Ascending aorta (tissue), 2 donors: Measurements from ENCODE around the gene NCCRP1. TPM values are rescaled to one million over a fixed set of nuclear protein-coding genes. Genes with fewer than 3 reads are reported as not detected.

Experiments used
- DNase-seq, 2 donors: peaks; one replicate each; pipeline ENCODE4 v3.0.0-alpha.2; 2019; ENCODE audit warnings: low spot score in 2 of 2
- H3K27ac ChIP-seq, 2 donors: fragments of 200-600 bp; sonication (generic); one replicate each; pipeline ENCODE4 v1.5.1; 2016 to 2017; ENCODE audit warnings: mild to moderate bottlenecking in 1 of 2
- H3K27me3 ChIP-seq: fragments of 200-600 bp; sonication (generic); one replicate; pipeline ENCODE4 v1.5.1; 2017
- H3K36me3 ChIP-seq, 2 donors: fragments of 200-600 bp; sonication (generic); one replicate each; pipeline ENCODE4 v1.5.1; 2016
- H3K4me1 ChIP-seq, 2 donors: fragments of 200-600 bp; sonication (generic); one replicate each; pipeline ENCODE4 v1.5.1; 2016 to 2017; ENCODE audit warnings: mild to moderate bottlenecking in 1 of 2
- H3K4me3 ChIP-seq, 2 donors: fragments of 200-600 bp; sonication (generic); one replicate each; pipeline ENCODE4 v1.5.1; 2016 to 2017; ENCODE audit warnings: mild to moderate bottlenecking in 1 of 2
- H3K9me3 ChIP-seq, 2 donors: fragments of 200-600 bp; sonication (generic); one replicate each; pipeline ENCODE4 v1.5.1; 2016
- CTCF ChIP-seq, 3 experiments: fragments of 200-600 bp in 2 of 3; fragments of 450-650 bp in 1 of 3; sonication (generic) in 2 of 3; IDR thresholded peaks; one replicate each; pipeline ENCODE4 v1.5.1; 2016 to 2019; ENCODE audit warnings: antibody characterized with exemption in 3 of 3, mild to moderate bottlenecking in 1 of 3, moderate library complexity in 1 of 3
- intact Hi-C: fragments of 100-400 bp; cut with DNase I; formaldehyde crosslinking; loops from one replicate; pipeline ENCODE4 v1.15.1; 2023
- total RNA-seq: library from RNA; depleted of rRNA; stranded (reverse); fragments of >200 nt; gene quantifications from one replicate; pipeline ENCODE4 v1.1.0, GENCODE V29; 2016

NCCRP1 gene
- total RNA-seq, 1 donor from 2014 or later, result not detected

- no peak overlapping the region for H3K4me3 ChIP-seq
- DNase-seq, result no peak
- no peaks in the 10 kb centered on the region for H3K36me3 ChIP-seq
- no peak for TF ChIP-seq CTCF (IDR thresholded peaks at IDR 0.05)
- no peaks in the 10 kb centered on the region for H3K9me3 ChIP-seq
- peaks cover 0 to 11% of the 10 kb centered on the region in 2 donors for H3K4me1 ChIP-seq
- intact Hi-C loops, result no loop called here
- H3K27ac ChIP-seq, result no peak overlapping the region
- H3K27me3 ChIP-seq, result no peaks in the 10 kb centered on the region
These were observed 44.7 kb upstream of the NCCRP1 start for GRCh38 chr19:39152066-39152465.

GRCh38 chr19:39154100-39154628, 42.6 kb upstream of the NCCRP1 start:
- no peak overlapping the region for H3K27ac ChIP-seq
- no peak for DNase-seq
- no peak for TF ChIP-seq CTCF (IDR thresholded peaks at IDR 0.05)
- no peaks in the 10 kb centered on the region for H3K36me3 ChIP-seq
- no peak overlapping the region for H3K4me3 ChIP-seq
- peaks cover 0 to 22% of the 10 kb centered on the region in 2 donors for H3K4me1 ChIP-seq
- H3K27me3 ChIP-seq, result no peaks in the 10 kb centered on the region
- no peaks in the 10 kb centered on the region for H3K9me3 ChIP-seq
- intact Hi-C loops, result no loop called here

- Histone ChIP-seq H3K4me3 (no peak overlapping the region), H3K36me3 (no peaks in the 10 kb centered on the region), H3K9me3 (no peaks in the 10 kb centered on the region), H3K4me1 (peaks cover under 1 to 23% of the 10 kb centered on the region in 2 donors), H3K27ac (no peak overlapping the region), H3K27me3 (no peaks in the 10 kb centered on the region)
- TF ChIP-seq CTCF (IDR thresholded peaks at IDR 0.05), result no peak
- no peak for DNase-seq
- intact Hi-C loops, result no loop called here
These were observed 42.1 kb upstream of the NCCRP1 start for GRCh38 chr19:39154629-39155100.

GRCh38 chr19:39155114-39155700, 41.6 kb upstream of the NCCRP1 start:
- Histone ChIP-seq H3K36me3 (no peaks in the 10 kb centered on the region), H3K4me1 (peaks cover 6 to 27% of the 10 kb centered on the region in 2 donors), H3K4me3 (no peak overlapping the region), H3K9me3 (no peaks in the 10 kb centered on the region), H3K27ac (no peak overlapping the region), H3K27me3 (no peaks in the 10 kb centered on the region)
- intact Hi-C loops, result no loop called here
- DNase-seq, result no peak
- no peak for TF ChIP-seq CTCF (IDR thresholded peaks at IDR 0.05)

- no peak overlapping the region for H3K27ac ChIP-seq
- no peaks in the 10 kb centered on the region for H3K36me3 ChIP-seq
- intact Hi-C loops, result no loop called here
- H3K4me1 ChIP-seq, result peaks cover 6 to 31% of the 10 kb centered on the region in 2 donors
- H3K27me3 ChIP-seq, result no peaks in the 10 kb centered on the region
- H3K9me3 ChIP-seq, result no peaks in the 10 kb centered on the region
- DNase-seq, result no peak
- TF ChIP-seq CTCF (IDR thresholded peaks at IDR 0.05), result no peak
- no peak overlapping the region for H3K4me3 ChIP-seq
These were observed 41.0 kb upstream of the NCCRP1 start for GRCh38 chr19:39155741-39156140.
